ENCODE results near the gene S100A7. TPM values are rescaled to one million over a fixed set of nuclear protein-coding genes. Genes with fewer than 3 reads are reported as not detected.

S100A7 gene
- total RNA-seq, 1 donor from 2014 or later, result not detected

DNA sequence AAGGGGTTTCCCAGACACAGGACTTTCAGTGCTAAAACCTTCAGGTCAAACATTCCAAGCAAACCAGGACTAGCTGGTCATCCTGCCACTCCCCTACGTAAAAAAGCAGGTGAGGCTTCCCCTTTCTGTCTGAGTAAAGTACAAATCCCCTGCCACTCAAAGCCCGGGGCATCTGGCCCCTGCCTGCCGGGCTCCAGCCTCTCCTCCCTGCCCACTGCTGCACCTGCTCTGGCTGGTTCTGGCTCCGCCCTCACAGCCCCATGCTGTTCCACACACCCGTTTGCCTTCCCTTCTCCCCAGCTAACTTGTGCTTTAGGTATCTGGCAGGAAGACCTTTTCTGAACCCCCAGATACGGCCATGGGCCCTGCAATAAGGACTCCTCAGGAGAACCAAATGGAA is 23.3 kb upstream of the S100A7 start:
- Histone ChIP-seq H2AFZ (replicated peaks) (no peak overlapping the region), H3K4me2 (peak overlapping the region; percentile 29), H3K4me3 (no peak overlapping the region), H4K20me1 (ENCODE audit: low read depth) (no peaks in the 10 kb centered on the region), H3K27me3 (no peaks in the 10 kb centered on the region), H3K4me1 (peaks cover 8% of the 10 kb centered on the region), H3K9me3 (ENCODE audit: low read depth) (no peaks in the 10 kb centered on the region), H3K9ac (no peak overlapping the region), H3K36me3 (no peaks in the 10 kb centered on the region), H3K27ac (no peak overlapping the region), H3K79me2 (ENCODE audit: low read depth) (no peaks in the 10 kb centered on the region), H3F3A (ENCODE audit: low read depth) (no peaks in the 10 kb centered on the region)
- Mint-ChIP-seq H3K4me3 (no peak overlapping the region), H3K4me1 (peaks cover 3% of the 10 kb centered on the region), H3K27ac (no peak overlapping the region), H3K36me3 (no peaks in the 10 kb centered on the region), H3K27me3 (ENCODE audit: insufficient read depth, low read depth) (peaks cover 9% of the 10 kb centered on the region), H3K9me3 (no peaks in the 10 kb centered on the region)
- no peak for TF ChIP-seq EZH2 (IDR thresholded peaks at IDR 0.05)
- no peak for TF ChIP-seq EZH2phosphoT487 (IDR thresholded peaks at IDR 0.05)
- TF ChIP-seq, protein P1, sequence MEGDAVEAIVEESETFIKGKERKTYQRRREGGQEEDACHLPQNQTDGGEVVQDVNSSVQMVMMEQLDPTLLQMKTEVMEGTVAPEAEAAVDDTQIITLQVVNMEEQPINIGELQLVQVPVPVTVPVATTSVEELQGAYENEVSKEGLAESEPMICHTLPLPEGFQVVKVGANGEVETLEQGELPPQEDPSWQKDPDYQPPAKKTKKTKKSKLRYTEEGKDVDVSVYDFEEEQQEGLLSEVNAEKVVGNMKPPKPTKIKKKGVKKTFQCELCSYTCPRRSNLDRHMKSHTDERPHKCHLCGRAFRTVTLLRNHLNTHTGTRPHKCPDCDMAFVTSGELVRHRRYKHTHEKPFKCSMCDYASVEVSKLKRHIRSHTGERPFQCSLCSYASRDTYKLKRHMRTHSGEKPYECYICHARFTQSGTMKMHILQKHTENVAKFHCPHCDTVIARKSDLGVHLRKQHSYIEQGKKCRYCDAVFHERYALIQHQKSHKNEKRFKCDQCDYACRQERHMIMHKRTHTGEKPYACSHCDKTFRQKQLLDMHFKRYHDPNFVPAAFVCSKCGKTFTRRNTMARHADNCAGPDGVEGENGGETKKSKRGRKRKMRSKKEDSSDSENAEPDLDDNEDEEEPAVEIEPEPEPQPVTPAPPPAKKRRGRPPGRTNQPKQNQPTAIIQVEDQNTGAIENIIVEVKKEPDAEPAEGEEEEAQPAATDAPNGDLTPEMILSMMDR (IDR thresholded peaks at IDR 0.05), result no peak
- peak; percentile 59 for DNase-seq (ENCODE audit: low spot score)

DNA sequence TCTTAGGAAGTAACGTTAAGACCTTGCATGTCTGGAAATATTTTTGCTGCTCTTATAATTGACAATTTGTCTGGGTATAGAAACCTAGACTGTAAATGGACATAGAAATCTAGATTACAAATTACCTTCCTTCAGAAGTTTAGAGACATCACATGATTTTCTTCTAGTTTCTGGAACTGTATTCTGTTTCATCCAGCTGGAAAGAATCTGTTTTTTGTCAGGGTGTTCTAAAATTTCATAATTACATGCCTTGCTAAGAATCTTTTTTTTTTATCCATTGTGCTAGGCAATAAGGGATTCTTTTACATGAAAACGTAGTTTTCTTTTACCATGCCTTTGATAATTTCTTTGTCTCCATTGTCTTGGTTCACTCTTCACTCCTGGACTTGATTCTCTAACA is 20.7 kb upstream of the S100A7 start:
- H3K27me3 Mint-ChIP-seq (ENCODE audit: insufficient read depth, low read depth), result peaks cover 7% of the 10 kb centered on the region
- H4K20me1 ChIP-seq (ENCODE audit: low read depth), result no peaks in the 10 kb centered on the region
- no peak overlapping the region for H3K27ac Mint-ChIP-seq
- TF ChIP-seq EZH2phosphoT487 (IDR thresholded peaks at IDR 0.05) (no peak), EZH2 (IDR thresholded peaks at IDR 0.05) (no peak)
- TF ChIP-seq, protein P1 (IDR thresholded peaks at IDR 0.05), result no peak
- H3K27me3 ChIP-seq, result no peaks in the 10 kb centered on the region
- H3K9me3 ChIP-seq (ENCODE audit: low read depth), result no peaks in the 10 kb centered on the region
- no peaks in the 10 kb centered on the region for H3K36me3 ChIP-seq
- no peak overlapping the region for H3K9ac ChIP-seq
- DNase-seq (ENCODE audit: low spot score), result no peak
- H3K4me1 Mint-ChIP-seq, result peaks cover 3% of the 10 kb centered on the region
- H3K4me3 ChIP-seq, result no peak overlapping the region
- no peaks in the 10 kb centered on the region for H3K9me3 Mint-ChIP-seq
- no peaks in the 10 kb centered on the region for H3K79me2 ChIP-seq (ENCODE audit: low read depth)
- no peak overlapping the region for H3K27ac ChIP-seq
- H3K4me3 Mint-ChIP-seq, result no peak overlapping the region
- H3F3A ChIP-seq (ENCODE audit: low read depth), result no peaks in the 10 kb centered on the region
- no peak overlapping the region for H3K4me2 ChIP-seq
- no peak overlapping the region for H2AFZ ChIP-seq (replicated peaks)
- no peaks in the 10 kb centered on the region for H3K36me3 Mint-ChIP-seq
- H3K4me1 ChIP-seq, result peaks cover 8% of the 10 kb centered on the region

DNA sequence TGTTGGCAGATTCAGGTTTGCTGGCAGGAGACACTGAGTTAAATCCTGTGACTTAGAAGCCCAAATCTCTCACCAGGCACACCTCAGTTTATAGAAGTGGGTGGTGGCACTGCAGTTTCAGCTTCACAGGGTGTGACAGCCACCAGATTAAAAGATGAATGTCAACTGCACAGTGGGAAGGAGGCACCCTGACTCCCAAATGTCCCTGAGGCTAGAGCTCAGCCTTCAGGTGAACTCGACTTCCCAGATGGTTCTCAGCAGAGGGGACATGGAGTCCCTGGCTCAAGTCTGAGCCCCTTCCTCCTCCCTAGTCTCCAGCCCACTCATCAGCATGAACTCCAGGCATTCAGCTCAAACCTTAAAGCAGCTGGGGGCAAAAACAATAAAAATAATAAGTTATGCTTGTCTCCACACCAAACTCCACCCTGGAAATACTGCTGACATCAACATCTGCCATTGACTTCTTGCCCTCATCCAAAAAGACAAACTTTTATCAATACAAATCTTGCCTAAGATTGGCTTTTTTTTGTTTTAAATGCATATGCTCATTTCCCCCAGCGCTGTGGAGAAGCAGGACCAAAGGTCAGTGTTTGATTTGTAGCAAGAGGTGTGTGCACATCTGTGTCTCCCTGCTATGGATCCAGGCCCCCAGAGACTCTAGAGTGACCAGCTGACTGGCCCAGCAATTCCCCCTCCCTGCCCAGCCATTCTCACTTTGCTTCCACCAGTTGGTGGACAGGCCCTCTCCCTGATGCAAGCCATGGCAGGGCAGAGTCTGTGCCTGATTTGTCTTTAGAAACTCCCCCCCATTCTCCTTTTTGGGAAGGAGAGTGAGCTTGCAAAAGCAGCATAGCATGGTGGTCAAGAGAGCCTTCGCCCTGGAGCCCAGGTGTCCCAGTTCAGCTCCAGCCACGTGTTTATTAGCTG is 18.5 kb upstream of the S100A7 start:
- H3K27ac Mint-ChIP-seq, result no peak overlapping the region
- no peaks in the 10 kb centered on the region for H3K9me3 Mint-ChIP-seq
- H3K4me2 ChIP-seq, result no peak overlapping the region
- no peaks in the 10 kb centered on the region for H3K9me3 ChIP-seq (ENCODE audit: low read depth)
- H3K36me3 ChIP-seq, result no peaks in the 10 kb centered on the region
- H4K20me1 ChIP-seq (ENCODE audit: low read depth), result no peaks in the 10 kb centered on the region
- no peak for DNase-seq (ENCODE audit: low spot score)
- no peak overlapping the region for H3K4me3 Mint-ChIP-seq
- peaks cover 1% of the 10 kb centered on the region for H3K4me1 Mint-ChIP-seq
- no peaks in the 10 kb centered on the region for H3F3A ChIP-seq (ENCODE audit: low read depth)
- no peaks in the 10 kb centered on the region for H3K27me3 ChIP-seq
- H3K9ac ChIP-seq, result no peak overlapping the region
- H3K4me1 ChIP-seq, result peaks cover 5% of the 10 kb centered on the region
- H2AFZ ChIP-seq (replicated peaks), result peak overlapping the region; percentile 26
- no peaks in the 10 kb centered on the region for H3K36me3 Mint-ChIP-seq
- TF ChIP-seq, protein P1 (IDR thresholded peaks at IDR 0.05), result no peak
- TF ChIP-seq EZH2phosphoT487 (IDR thresholded peaks at IDR 0.05) (no peak), EZH2 (IDR thresholded peaks at IDR 0.05) (no peak)
- H3K27me3 Mint-ChIP-seq (ENCODE audit: insufficient read depth, low read depth), result peaks cover 8% of the 10 kb centered on the region
- H3K4me3 ChIP-seq, result no peak overlapping the region
- H3K79me2 ChIP-seq (ENCODE audit: low read depth), result no peaks in the 10 kb centered on the region
- no peak overlapping the region for H3K27ac ChIP-seq

Data from neural progenitor cell (in vitro differentiated cells).